ENCODE results near the gene DVL2. TPM values are rescaled to one million over a fixed set of nuclear protein-coding genes. Genes with fewer than 3 reads are reported as not detected.

Gene DVL2
- total RNA-seq, 1 experiment from 2014 or later = 82.9 TPM

DNA sequence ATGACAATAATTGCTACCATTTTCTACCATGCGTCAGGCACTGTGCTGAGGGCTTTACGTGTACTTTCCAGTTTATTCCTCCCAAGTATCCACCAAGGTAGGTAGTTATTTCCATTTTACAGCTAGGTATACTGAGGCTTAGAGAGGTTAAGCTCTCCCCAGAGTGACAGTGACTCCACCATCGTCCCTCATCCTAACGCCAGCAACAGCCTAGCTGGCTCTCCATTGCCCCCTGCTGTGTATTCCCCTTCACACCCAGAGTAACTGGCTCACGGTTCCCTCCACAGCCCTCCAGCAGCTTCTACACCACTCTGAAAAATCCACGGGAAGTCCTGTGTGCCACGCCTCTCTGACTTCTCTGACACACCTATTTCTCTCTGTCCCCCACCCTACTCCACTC lies 48.1 kb downstream of the DVL2 start:
- Histone ChIP-seq H2AFZ (ENCODE audit: low read length) (no peak overlapping the region), H3K56ac (ENCODE audit: insufficient read length, low read depth, low read length) (no peak overlapping the region), H3K79me2 (ENCODE audit: insufficient read depth, low read length) (no peaks in the 10 kb centered on the region), H4K91ac (ENCODE audit: insufficient read length, low read depth, low read length) (no peak overlapping the region), H3K23ac (ENCODE audit: insufficient read length, low read depth, low read length) (no peak overlapping the region), H3T11ph (ENCODE audit: low read length) (no peak overlapping the region), H2BK12ac (ENCODE audit: insufficient read length, low read depth, low read length) (no peak overlapping the region), H2BK20ac (ENCODE audit: low read depth, low read length, poor library complexity, severe bottlenecking) (no peak overlapping the region), H3K23me2 (ENCODE audit: insufficient read length, low read depth, low read length, poor library complexity, severe bottlenecking) (no peaks in the 10 kb centered on the region), H3K27me3 (ENCODE audit: insufficient read depth, low read length) (no peaks in the 10 kb centered on the region), H4K8ac (replicated peaks; ENCODE audit: insufficient read length, low read depth, low read length) (no peak overlapping the region), H3K4ac (ENCODE audit: low read depth, low read length) (no peak overlapping the region), H4K20me1 (ENCODE audit: control insufficient read depth, insufficient read depth, insufficient read length) (no peaks in the 10 kb centered on the region), H2BK120ac (ENCODE audit: low read depth, low read length, poor library complexity, severe bottlenecking) (no peak overlapping the region), H3K79me1 (ENCODE audit: insufficient read depth, low read depth, low read length, poor library complexity, severe bottlenecking) (no peaks in the 10 kb centered on the region), H3K9ac (ENCODE audit: extremely low read depth, insufficient read length, low read length) (no peak overlapping the region), H2BK15ac (ENCODE audit: low read depth, low read length) (no peak overlapping the region), H3K14ac (ENCODE audit: insufficient read depth, low read length) (no peak overlapping the region), H3K4me1 (ENCODE audit: insufficient read depth, low read length) (no peaks in the 10 kb centered on the region), H3K18ac (ENCODE audit: insufficient read length, low read depth, low read length) (no peak overlapping the region), H4K5ac (ENCODE audit: insufficient read length, low read depth, low read length) (no peak overlapping the region), H2AK5ac (ENCODE audit: insufficient read length, low read length) (no peak overlapping the region), H3K4me2 (ENCODE audit: insufficient read depth, insufficient read length, low read length) (no peak overlapping the region), H3K27ac (ENCODE audit: insufficient read length, low read depth, low read length) (no peak overlapping the region), H3K9me3 (ENCODE audit: control insufficient read depth, low read depth, low read length) (no peaks in the 10 kb centered on the region), H2BK5ac (ENCODE audit: insufficient read length, low read length) (no peak overlapping the region)
- WGBS (ENCODE audit: extremely low coverage, insufficient read length, low lambda C conversion rate) = no CpG with 5 or more reads among the region's 7 CpGs
- H3K4me3 Mint-ChIP-seq = no peak overlapping the region
- no peaks in the 10 kb centered on the region for H3K27me3 Mint-ChIP-seq (ENCODE audit: low read depth)
- H3K4me1 Mint-ChIP-seq = 0 out of 4 replicates have a peak, but pooled peaks cover 0 to 4% of the 10 kb centered on the region in 2 experiments
- DNase-seq = no peak
- no peak overlapping the region; a peak in 1 of 7 replicates for H3K27ac Mint-ChIP-seq
- peak; percentile 15; the same call in 1 of the 3 replicates for TF ChIP-seq CTCF (conservative IDR thresholded peaks at IDR 0.05)
- peaks cover 8 to 16% (median 14%) of the 10 kb centered on the region in 3 experiments; a peak in 6 of 7 replicates for H3K36me3 Mint-ChIP-seq (ENCODE audit: insufficient read depth in 1 of 3, low read depth in 3 of 3)
- H3K9me3 Mint-ChIP-seq = no peaks in the 10 kb centered on the region

Data from H9 (cell line).